H1 (cell line): ENCODE data around the gene AGPAT4.

Source experiments
- BACH1 ChIP-seq: IDR thresholded peaks from 2 replicates; pipeline ENCODE4 v1.6.1; 2012; ENCODE audit warnings: low read length, improper control_type of control experiment
- CTCF ChIP-seq, 3 experiments: IDR thresholded peaks; 1 replicate in 2 of 3; 2 replicates in 1 of 3; pipeline versions ENCODE4 v1.5.1 to v1.6.1; 2011; ENCODE audit warnings: low read length in 3 of 3, mild to moderate bottlenecking in 3 of 3, inconsistent platforms in 2 of 3, low read depth in 1 of 3, moderate library complexity in 1 of 3; ENCODE audit not compliant: insufficient read depth in 1 of 3; ENCODE audit errors: control extremely low read depth in 1 of 3
- EGR1 ChIP-seq: IDR thresholded peaks from 2 replicates; pipeline ENCODE4 v1.6.1; 2011; ENCODE audit warnings: low read depth, low read length, borderline replicate concordance
- EP300 ChIP-seq, 2 experiments: IDR thresholded peaks; 1 replicate in 1 of 2; 2 replicates in 1 of 2; pipeline ENCODE4 v1.6.1; 2011 to 2012; ENCODE audit warnings: low read depth in 2 of 2, low read length in 2 of 2, mild to moderate bottlenecking in 2 of 2, borderline replicate concordance in 1 of 2, inconsistent platforms in 1 of 2, moderate library complexity in 1 of 2
- EZH2 ChIP-seq: fragments of 200-600 bp; sonication (generic); IDR thresholded peaks from 2 replicates; pipeline ENCODE4 v1.7.1; 2012; ENCODE audit warnings: low read depth, mild to moderate bottlenecking, moderate library complexity, low read length, inconsistent platforms; ENCODE audit not compliant: severe bottlenecking
- JUN ChIP-seq: IDR thresholded peaks from 2 replicates; pipeline ENCODE4 v1.6.1; 2011; ENCODE audit warnings: low read depth, mild to moderate bottlenecking, improper control_type of control experiment, low read length
- POLR2A ChIP-seq, 2 experiments: IDR thresholded peaks; 1 replicate in 1 of 2; 2 replicates in 1 of 2; pipeline ENCODE4 v1.6.1; 2011; ENCODE audit warnings: low read depth in 2 of 2, low read length in 2 of 2, mild to moderate bottlenecking in 2 of 2; ENCODE audit errors: control extremely low read depth in 1 of 2
- POLR2AphosphoS5 ChIP-seq: IDR thresholded peaks from 2 replicates; pipeline ENCODE4 v1.6.1; 2011; ENCODE audit warnings: low read depth, low read length
- RAD21 ChIP-seq, 2 experiments: IDR thresholded peaks in 1 of 2; conservative IDR thresholded peaks in 1 of 2; 2 replicates each; pipeline ENCODE4 v1.6.1; 2011; ENCODE audit warnings: low read depth in 2 of 2, low read length in 2 of 2, improper control_type of control experiment in 1 of 2, inconsistent platforms in 1 of 2, mild to moderate bottlenecking in 1 of 2, moderate library complexity in 1 of 2
- SRF ChIP-seq: IDR thresholded peaks from 2 replicates; pipeline ENCODE4 v1.6.1; 2011; ENCODE audit warnings: mild to moderate bottlenecking, low read depth, low read length, moderate library complexity
- SUZ12 ChIP-seq: fragments of 200-600 bp; sonication (generic); IDR thresholded peaks from 2 replicates; pipeline ENCODE4 v1.6.1; 2012; ENCODE audit warnings: mild to moderate bottlenecking, inconsistent platforms, low read length, moderate library complexity, mixed read lengths
- TEAD4 ChIP-seq: IDR thresholded peaks from 2 replicates; pipeline ENCODE4 v1.6.1; 2012; ENCODE audit warnings: low read depth, low read length, inconsistent platforms, mixed read lengths
- YY1 ChIP-seq: IDR thresholded peaks from 2 replicates; pipeline ENCODE4 v1.6.1; 2011; ENCODE audit warnings: low read depth, mild to moderate bottlenecking, low read length
- ZNF274 ChIP-seq: IDR thresholded peaks from 2 replicates; pipeline ENCODE4 v1.7.0; 2012; ENCODE audit warnings: low read length, borderline replicate concordance; ENCODE audit errors: extremely low read depth

- TF ChIP-seq CTCF (IDR thresholded peaks at IDR 0.05; ENCODE audit: control extremely low read depth in 1 of 3, insufficient read depth in 1 of 3, low read depth in 1 of 3, low read length in 3 of 3) (no peak), SUZ12 (no peak), RAD21 (IDR thresholded peaks at IDR 0.05 in 1 of 2, conservative IDR thresholded peaks at IDR 0.05 in 1 of 2; ENCODE audit: low read depth in 2 of 2, low read length in 2 of 2) (no peak), EP300 (IDR thresholded peaks at IDR 0.05; ENCODE audit: borderline replicate concordance in 1 of 2, low read depth in 2 of 2, low read length in 2 of 2) (no peak), TEAD4 (no peak), JUN (no peak), POLR2AphosphoS5 (no peak), POLR2A (IDR thresholded peaks at IDR 0.05; ENCODE audit: control extremely low read depth in 1 of 2, low read depth in 2 of 2, low read length in 2 of 2) (no peak), EGR1 (no peak), BACH1 (no peak), EZH2 (no peak), YY1 (no peak), SRF (no peak), ZNF274 (no peak)
Observed at GRCh38 chr6:161108916-161109315, 164.9 kb downstream of the AGPAT4 start.
